ENCODE data around the gene MOGAT1.
"Not testable (repeated sequence)": the region's sequence is repeated elsewhere in the genome, so short reads cannot be mapped to it uniquely, and the experiment has no call there.

The MOGAT1 gene

GRCh38 chr2:222745836-222746559, 74.5 kb downstream of the MOGAT1 start:
- no peak for DNase-seq

GRCh38 chr2:222747526-222748160, 76.2 kb downstream of the MOGAT1 start:
- DNase-seq, result no peak

GRCh38 chr2:222750533-222750932, 79.1 kb downstream of the MOGAT1 start:
- DNase-seq, result no peak

- no peak for DNase-seq
These were observed 79.8 kb downstream of the MOGAT1 start for GRCh38 chr2:222751238-222751637.

GRCh38 chr2:222751821-222752719, 80.6 kb downstream of the MOGAT1 start:
- DNase-seq, result no peak

- DNase-seq, result no peak
These were observed 81.3 kb downstream of the MOGAT1 start for GRCh38 chr2:222752746-222753145.

GRCh38 chr2:222753251-222753824, 81.9 kb downstream of the MOGAT1 start:
- no peak for DNase-seq

- no peak for DNase-seq
These were observed 83.0 kb downstream of the MOGAT1 start for GRCh38 chr2:222754324-222754930.

- not testable (repeated sequence) for DNase-seq
These were observed 84.1 kb downstream of the MOGAT1 start for GRCh38 chr2:222755593-222755992.

GRCh38 chr2:222756362-222756831, 84.9 kb downstream of the MOGAT1 start:
- no peak for DNase-seq

GRCh38 chr2:222756951-222757650, 85.6 kb downstream of the MOGAT1 start:
- DNase-seq, result no peak

Measured in activated naive CD4-positive, alpha-beta T cell treated with anti-CD3 and anti-CD28 coated beads, Interleukin-2, amount 50 U/mL, for 16 hours (primary cell).